ENCODE results near the gene CFL1.
A peak's percentile ranks its signal among the peaks of the same experiment; 100 is the strongest.
"Not testable (repeated sequence)": the region's sequence is repeated elsewhere in the genome, so short reads cannot be mapped to it uniquely, and the experiment has no call there.

CFL1 gene

DNA sequence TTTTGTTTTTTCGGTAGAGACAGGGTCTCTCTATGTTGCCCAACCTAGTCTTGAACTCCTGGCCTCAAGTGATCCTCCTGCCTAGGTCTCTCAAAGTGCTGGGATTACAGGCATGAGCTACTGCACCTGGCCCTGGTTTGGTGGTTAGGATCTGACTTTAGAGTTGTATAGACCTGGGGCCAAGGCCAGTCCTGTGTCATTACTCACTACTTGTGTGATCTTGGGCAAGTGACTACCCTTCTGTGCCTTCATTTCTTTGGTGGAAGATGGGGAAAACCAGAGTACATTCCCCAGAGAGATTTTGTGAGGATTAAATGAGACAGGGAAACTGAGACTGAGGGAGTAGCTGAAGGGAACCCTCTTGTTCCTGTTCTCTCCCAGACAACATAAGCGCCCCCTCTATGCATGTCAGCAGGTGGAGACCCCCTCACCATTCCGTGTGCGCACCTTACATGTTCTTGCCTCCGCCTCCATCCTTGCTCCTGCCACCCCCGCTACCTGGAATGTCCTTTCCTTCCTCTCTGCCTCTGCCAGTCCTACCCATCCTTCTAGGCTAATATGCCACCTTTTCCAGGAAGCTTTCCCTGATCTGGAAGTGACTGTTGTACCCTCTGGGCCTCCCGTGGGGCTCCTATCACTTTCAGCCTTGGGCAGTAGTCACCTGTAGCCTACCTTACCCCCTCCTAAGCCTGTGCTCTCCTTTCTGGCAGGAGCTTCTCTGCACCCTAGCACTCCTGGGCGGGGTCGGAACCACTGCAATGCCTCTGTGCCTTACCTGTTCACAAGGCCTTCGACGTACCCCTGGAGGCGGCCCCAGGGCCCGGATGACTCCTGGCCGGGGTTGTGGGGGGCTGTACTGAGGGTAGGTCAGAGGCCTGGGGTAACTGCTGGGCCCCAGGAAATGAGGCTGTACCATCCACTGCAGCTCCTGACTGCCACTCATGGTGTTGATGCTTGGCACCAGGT lies 38.3 kb upstream of the CFL1 start:
- Histone ChIP-seq H3K27ac (ENCODE audit: low read depth, low read length) (no peak overlapping the region), H3K9me3 (ENCODE audit: control insufficient read depth in 5 of 5, low read length in 5 of 5) (no peaks in the 10 kb centered on the region), H3K4me3 (ENCODE audit: low read depth in 1 of 5, low read length in 5 of 5) (no peak overlapping the region), H3K4me1 (ENCODE audit: control insufficient read depth in 5 of 5, insufficient read depth in 5 of 5, low read length in 5 of 5) (peaks cover 4 to 51% (median 42%) of the 10 kb centered on the region in 5 donors), H3K36me3 (ENCODE audit: control insufficient read depth in 5 of 5, insufficient read depth in 5 of 5, low read length in 5 of 5) (no peaks in the 10 kb centered on the region), H3K27me3 (ENCODE audit: control insufficient read depth in 5 of 5, insufficient read depth in 4 of 5, low read length in 5 of 5) (peaks cover 0 to 2% (median 0%) of the 10 kb centered on the region in 5 donors), H3K9ac (ENCODE audit: low read length in 5 of 5) (no peak overlapping the region)

DNA sequence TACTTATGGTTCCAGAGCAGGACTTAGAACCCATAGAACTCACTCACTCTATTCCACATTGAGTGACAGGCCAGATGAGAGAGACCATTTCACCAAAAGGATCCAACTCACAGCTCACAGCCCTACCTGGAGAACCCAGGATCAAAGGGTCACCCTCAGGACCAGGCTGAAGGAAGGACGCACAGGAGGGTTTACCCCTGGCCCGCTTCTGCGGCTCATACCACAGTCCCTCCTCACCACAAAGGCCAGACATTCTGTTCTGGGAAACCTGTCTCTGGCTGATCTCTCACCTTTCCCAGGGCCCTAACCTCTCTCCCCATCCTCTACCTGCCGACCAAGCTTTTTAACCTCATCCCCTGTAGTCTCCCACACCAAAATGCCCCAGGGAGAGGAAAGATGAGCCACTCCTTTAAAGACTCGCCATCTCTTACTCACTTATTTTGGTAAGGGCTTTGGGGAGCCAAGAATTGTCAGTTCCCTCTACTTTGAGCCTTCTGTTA lies 37.6 kb upstream of the CFL1 start:
- Histone ChIP-seq H3K27me3 (ENCODE audit: control insufficient read depth in 5 of 5, insufficient read depth in 4 of 5, low read length in 5 of 5) (peaks cover 0 to 2% (median 0%) of the 10 kb centered on the region in 5 donors), H3K36me3 (ENCODE audit: control insufficient read depth in 5 of 5, insufficient read depth in 5 of 5, low read length in 5 of 5) (no peaks in the 10 kb centered on the region), H3K4me1 (ENCODE audit: control insufficient read depth in 5 of 5, insufficient read depth in 5 of 5, low read length in 5 of 5) (peaks cover 4 to 55% (median 48%) of the 10 kb centered on the region in 5 donors), H3K9me3 (ENCODE audit: control insufficient read depth in 5 of 5, low read length in 5 of 5) (no peaks in the 10 kb centered on the region), H3K9ac (ENCODE audit: low read length in 5 of 5) (no peak overlapping the region), H3K4me3 (ENCODE audit: low read depth in 1 of 5, low read length in 5 of 5) (no peak overlapping the region), H3K27ac (ENCODE audit: low read depth, low read length) (no peak overlapping the region)

DNA sequence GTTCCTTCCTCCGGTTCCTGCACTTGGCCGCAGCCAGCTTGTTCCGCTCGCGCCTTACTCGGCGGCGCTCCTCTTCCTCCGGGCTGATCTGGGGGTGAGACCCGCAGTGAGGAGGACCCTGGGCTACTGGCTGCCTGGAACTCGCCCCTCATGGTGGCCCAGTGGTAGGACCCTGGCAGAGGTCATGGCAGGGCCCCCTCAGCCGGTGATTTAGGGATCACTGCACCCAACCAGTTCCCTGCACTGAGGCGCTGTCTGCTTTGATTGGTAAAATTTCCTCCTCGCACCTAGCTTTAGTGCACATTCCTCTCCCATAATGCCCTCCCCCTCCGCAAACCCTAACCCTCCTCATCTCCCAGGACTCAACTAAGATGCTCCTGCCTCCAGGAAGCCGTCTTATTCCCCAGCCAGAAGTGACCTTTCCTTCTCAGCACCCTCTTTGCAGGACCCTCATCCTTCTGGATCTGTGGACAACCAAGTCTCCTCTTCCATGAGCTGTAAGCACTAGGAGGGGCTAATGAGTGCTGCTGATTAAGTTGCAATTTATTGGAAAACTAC lies 36.1 kb upstream of the CFL1 start:
- peak overlapping the region in 4 of 5 donors; percentile 33 to 78 (median 58) for H3K4me3 ChIP-seq (ENCODE audit: low read depth in 1 of 5, low read length in 5 of 5)
- H3K9ac ChIP-seq (ENCODE audit: low read length in 5 of 5), result peak overlapping the region in 4 of 5 donors; percentile 2 to 68 (median 28)
- H3K36me3 ChIP-seq (ENCODE audit: control insufficient read depth in 5 of 5, insufficient read depth in 5 of 5, low read length in 5 of 5), result no peaks in the 10 kb centered on the region
- H3K27me3 ChIP-seq (ENCODE audit: control insufficient read depth in 5 of 5, insufficient read depth in 4 of 5, low read length in 5 of 5), result peaks cover 0 to 2% (median 0%) of the 10 kb centered on the region in 5 donors
- H3K27ac ChIP-seq (ENCODE audit: low read depth, low read length), result peak overlapping the region; percentile 99
- H3K9me3 ChIP-seq (ENCODE audit: control insufficient read depth in 5 of 5, low read length in 5 of 5), result no peaks in the 10 kb centered on the region
- peaks cover 8 to 56% (median 52%) of the 10 kb centered on the region in 5 donors for H3K4me1 ChIP-seq (ENCODE audit: control insufficient read depth in 5 of 5, insufficient read depth in 5 of 5, low read length in 5 of 5)

GRCh38 chr11:65892661-65893317 lies 34.8 kb upstream of the CFL1 start:
- H3K9ac ChIP-seq (ENCODE audit: low read length in 5 of 5), result no peak overlapping the region
- no peaks in the 10 kb centered on the region for H3K27me3 ChIP-seq (ENCODE audit: control insufficient read depth in 5 of 5, insufficient read depth in 4 of 5, low read length in 5 of 5)
- H3K4me1 ChIP-seq (ENCODE audit: control insufficient read depth in 5 of 5, insufficient read depth in 5 of 5, low read length in 5 of 5), result peaks cover 8 to 61% (median 56%) of the 10 kb centered on the region in 5 donors
- H3K36me3 ChIP-seq (ENCODE audit: control insufficient read depth in 5 of 5, insufficient read depth in 5 of 5, low read length in 5 of 5), result no peaks in the 10 kb centered on the region
- peak overlapping the region in 4 of 5 donors; percentile 44 to 88 (median 75) for H3K4me3 ChIP-seq (ENCODE audit: low read depth in 1 of 5, low read length in 5 of 5)
- no peaks in the 10 kb centered on the region for H3K9me3 ChIP-seq (ENCODE audit: control insufficient read depth in 5 of 5, low read length in 5 of 5)
- peak overlapping the region; percentile 99 for H3K27ac ChIP-seq (ENCODE audit: low read depth, low read length)

GRCh38 chr11:65892137-65892540 lies 34.2 kb upstream of the CFL1 start:
- H3K9me3 ChIP-seq (ENCODE audit: control insufficient read depth in 5 of 5, low read length in 5 of 5); H3K36me3 ChIP-seq (ENCODE audit: control insufficient read depth in 5 of 5, insufficient read depth in 5 of 5, low read length in 5 of 5); H3K27me3 ChIP-seq (ENCODE audit: control insufficient read depth in 5 of 5, insufficient read depth in 4 of 5, low read length in 5 of 5): not testable (repeated sequence)
- Histone ChIP-seq H3K27ac (ENCODE audit: low read depth, low read length) (peak overlapping the region; percentile 99), H3K4me1 (ENCODE audit: control insufficient read depth in 5 of 5, insufficient read depth in 5 of 5, low read length in 5 of 5) (peaks cover 8 to 68% (median 62%) of the 10 kb centered on the region in 5 donors), H3K4me3 (ENCODE audit: low read depth in 1 of 5, low read length in 5 of 5) (peak overlapping the region in 4 of 5 donors; percentile 59 to 88 (median 75)), H3K9ac (ENCODE audit: low read length in 5 of 5) (peak overlapping the region; percentile 26 to 79 (median 77))

DNA sequence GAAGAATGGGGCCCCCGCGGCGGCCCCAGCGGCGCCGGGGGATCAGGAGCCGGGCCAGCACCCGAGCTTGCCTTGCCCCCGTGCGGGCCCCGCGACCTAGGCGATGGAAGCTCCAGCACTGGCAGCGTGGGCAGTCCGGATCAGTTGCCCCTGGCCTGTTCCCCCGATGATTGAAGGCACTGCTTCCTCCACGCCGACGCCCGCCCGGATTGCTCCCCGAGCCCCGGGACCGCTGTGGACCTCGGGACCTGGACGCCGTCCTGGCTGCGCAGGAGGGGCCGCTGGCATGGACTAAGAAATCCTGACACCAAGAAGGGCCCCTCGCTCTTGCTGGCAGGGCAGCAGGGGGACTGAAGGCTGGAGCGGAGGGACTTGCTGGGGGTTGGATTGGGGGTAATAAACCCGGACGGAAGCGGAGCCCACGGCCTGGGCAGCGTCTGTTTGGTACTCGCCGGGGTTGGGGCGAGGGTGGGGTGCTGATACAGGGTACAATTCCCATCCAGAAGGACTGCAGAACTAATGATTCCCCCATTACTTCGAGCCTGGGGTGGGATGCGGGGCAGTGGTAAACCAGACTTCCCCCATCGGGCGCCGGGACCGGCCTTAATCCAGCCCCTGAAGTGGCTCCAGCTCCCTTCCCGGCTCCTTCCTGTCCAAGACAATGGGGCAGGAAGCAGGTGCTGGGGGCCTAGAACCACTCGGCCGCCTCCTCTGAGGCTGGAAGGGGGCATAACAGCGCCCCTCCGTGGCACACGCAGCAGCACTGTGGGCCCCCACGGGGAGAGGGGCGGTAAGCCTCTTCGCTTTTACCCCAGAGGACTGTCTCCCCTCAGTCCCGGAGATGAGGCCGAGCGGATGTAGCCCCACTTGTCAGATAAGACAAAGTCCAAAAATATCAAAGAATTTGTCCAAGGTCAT lies 33.5 kb upstream of the CFL1 start:
- peak overlapping the region; percentile 99 for H3K27ac ChIP-seq (ENCODE audit: low read depth, low read length)
- peak overlapping the region; percentile 59 to 88 (median 78) for H3K4me3 ChIP-seq (ENCODE audit: low read depth in 1 of 5, low read length in 5 of 5)
- peaks cover 2 to 6% (median 4%) of the 10 kb centered on the region in 5 donors for H3K36me3 ChIP-seq (ENCODE audit: control insufficient read depth in 5 of 5, insufficient read depth in 5 of 5, low read length in 5 of 5)
- peak overlapping the region; percentile 26 to 79 (median 77) for H3K9ac ChIP-seq (ENCODE audit: low read length in 5 of 5)
- no peaks in the 10 kb centered on the region for H3K27me3 ChIP-seq (ENCODE audit: control insufficient read depth in 5 of 5, insufficient read depth in 4 of 5, low read length in 5 of 5)
- no peaks in the 10 kb centered on the region for H3K9me3 ChIP-seq (ENCODE audit: control insufficient read depth in 5 of 5, low read length in 5 of 5)
- peaks cover 8 to 68% (median 62%) of the 10 kb centered on the region in 5 donors for H3K4me1 ChIP-seq (ENCODE audit: control insufficient read depth in 5 of 5, insufficient read depth in 5 of 5, low read length in 5 of 5)

DNA sequence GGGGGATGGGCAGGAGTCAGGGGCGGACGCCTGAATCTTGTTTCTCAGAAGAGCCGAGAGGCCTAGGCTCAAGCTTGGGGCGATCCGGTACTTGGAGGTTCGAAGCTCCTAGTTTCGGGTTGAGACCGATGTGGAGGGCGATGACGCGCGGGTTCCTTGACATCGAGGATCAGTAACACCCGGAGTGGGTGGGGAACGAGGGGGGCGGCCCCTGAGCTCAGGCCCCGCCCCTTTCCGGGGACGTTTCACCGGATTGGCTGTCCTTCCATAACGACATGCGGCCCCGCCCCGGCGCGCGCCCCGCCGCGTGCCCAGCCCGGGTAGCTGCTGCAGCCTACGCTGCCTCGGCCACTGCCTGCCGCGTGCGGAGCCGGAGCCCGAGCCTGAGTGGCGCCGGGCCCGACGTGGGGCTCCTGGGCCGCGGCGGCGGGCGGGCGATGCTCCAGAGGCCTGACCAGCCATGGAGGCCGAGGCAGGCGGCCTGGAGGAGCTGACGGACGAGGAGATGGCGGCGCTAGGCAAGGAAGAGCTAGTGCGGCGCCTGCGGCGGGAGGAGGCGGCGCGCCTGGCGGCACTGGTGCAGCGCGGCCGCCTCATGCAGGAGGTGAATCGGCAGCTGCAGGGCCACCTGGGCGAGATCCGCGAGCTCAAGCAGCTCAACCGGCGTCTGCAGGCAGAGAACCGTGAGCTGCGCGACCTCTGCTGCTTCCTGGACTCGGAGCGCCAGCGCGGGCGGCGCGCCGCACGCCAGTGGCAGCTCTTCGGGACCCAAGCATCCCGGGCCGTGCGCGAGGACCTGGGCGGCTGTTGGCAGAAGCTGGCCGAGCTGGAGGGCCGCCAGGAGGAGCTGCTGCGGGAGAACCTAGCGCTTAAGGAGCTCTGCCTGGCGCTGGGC lies 32.6 kb upstream of the CFL1 start, which contains the start of gene CCDC85B:
Gene CCDC85B, plus strand, starts transcription at position 350 of the 895 bp plus-strand sequence. Its CDS starts 111 bp downstream, at position 461.
- Histone ChIP-seq H3K27ac (ENCODE audit: low read depth, low read length) (peak within 1 kb of the TSS; percentile 99), H3K4me3 (ENCODE audit: low read depth in 1 of 5, low read length in 5 of 5) (peak within 1 kb of the TSS; percentile 75 to 91 (median 79)), H3K9ac (ENCODE audit: low read length in 5 of 5) (peak within 1 kb of the TSS; percentile 59 to 87 (median 79)), H3K36me3 (ENCODE audit: control insufficient read depth in 5 of 5, insufficient read depth in 5 of 5, low read length in 5 of 5) (peaks cover 5 to 13% (median 9%) of the 10 kb centered on the region in 5 donors), H3K27me3 (ENCODE audit: control insufficient read depth in 5 of 5, insufficient read depth in 4 of 5, low read length in 5 of 5) (no peaks in the 10 kb centered on the region), H3K9me3 (ENCODE audit: control insufficient read depth in 5 of 5, low read length in 5 of 5) (no peaks in the 10 kb centered on the region), H3K4me1 (ENCODE audit: control insufficient read depth in 5 of 5, insufficient read depth in 5 of 5, low read length in 5 of 5) (peaks cover 8 to 68% (median 62%) of the 10 kb centered on the region in 5 donors)

- peak within 1 kb of the TSS; percentile 70 to 87 (median 79) for H3K9ac ChIP-seq (ENCODE audit: low read length in 5 of 5)
- H3K36me3 ChIP-seq (ENCODE audit: control insufficient read depth in 5 of 5, insufficient read depth in 5 of 5, low read length in 5 of 5), result peaks cover 5 to 32% (median 24%) of the 10 kb centered on the region in 5 donors
- no peaks in the 10 kb centered on the region for H3K27me3 ChIP-seq (ENCODE audit: control insufficient read depth in 5 of 5, insufficient read depth in 4 of 5, low read length in 5 of 5)
- H3K9me3 ChIP-seq (ENCODE audit: control insufficient read depth in 5 of 5, low read length in 5 of 5), result no peaks in the 10 kb centered on the region
- H3K4me3 ChIP-seq (ENCODE audit: low read depth in 1 of 5, low read length in 5 of 5), result peak within 1 kb of the TSS; percentile 78 to 91 (median 83)
- H3K27ac ChIP-seq (ENCODE audit: low read depth, low read length), result peak within 1 kb of the TSS; percentile 99
- peaks cover 4 to 58% (median 56%) of the 10 kb centered on the region in 5 donors for H3K4me1 ChIP-seq (ENCODE audit: control insufficient read depth in 5 of 5, insufficient read depth in 5 of 5, low read length in 5 of 5)
These were observed 30.3 kb upstream of the CFL1 start, which contains the start of gene FIBP for GRCh38 chr11:65888163-65888814. TSS of gene FIBP (minus strand) at chr11:65888471. CDS start at chr11:65888418, 53 bp downstream.
